A673 (cell line): ENCODE measurements around the gene BCKDHA.

Experiments used
- CTCF ChIP-seq: fragments of 300-800, 200-600 bp; sonication (generic); conservative IDR thresholded peaks from 2 replicates; pipeline ENCODE4 v1.5.1; 2017; ENCODE audit warnings: low read depth, mild to moderate bottlenecking, antibody characterized with exemption, low read length, moderate library complexity, mixed read lengths
- EZH2 ChIP-seq: fragments of 200-600 bp; sonication (generic); IDR thresholded peaks from 2 replicates; pipeline ENCODE4 v1.6.1; 2017; ENCODE audit warnings: borderline replicate concordance, low read depth, mild to moderate bottlenecking, mixed read lengths, antibody characterized with exemption, low read length; ENCODE audit not compliant: poor library complexity, severe bottlenecking

GRCh38 chr19:41420101-41420880 is 22.7 kb downstream of the BCKDHA start:
- TF ChIP-seq CTCF (no peak), EZH2 (no peak)
